NOMO-1 treated with dmso at 0.1 percent for 144 hours (cell line): ENCODE data around the gene BCAS3.
"Not testable (repeated sequence)": the region's sequence is repeated elsewhere in the genome, so short reads cannot be mapped to it uniquely, and the experiment has no call there.

Experiments used
- DNase-seq: peaks from one replicate; lab custom pipeline; 2025; ENCODE audit not compliant: unreplicated experiment; lab: John Stamatoyannopoulos, UW

Gene BCAS3

GRCh38 chr17:60920107-60920506 lies 242.5 kb downstream of the BCAS3 start:
- no peak for DNase-seq

- DNase-seq: no peak
Measured at GRCh38 chr17:60923000-60923399, 245.3 kb downstream of the BCAS3 start.

- DNase-seq: no peak
Measured at GRCh38 chr17:60926466-60927183, 249.0 kb downstream of the BCAS3 start.

- DNase-seq: no peak
Measured at GRCh38 chr17:60933739-60934138, 256.1 kb downstream of the BCAS3 start.

- DNase-seq: no peak
Measured at GRCh38 chr17:60934723-60935122, 257.1 kb downstream of the BCAS3 start.

- DNase-seq: not testable (repeated sequence)
Measured at GRCh38 chr17:60935991-60936390, 258.3 kb downstream of the BCAS3 start.

- DNase-seq: no peak
Measured at GRCh38 chr17:60939318-60939717, 261.7 kb downstream of the BCAS3 start.

GRCh38 chr17:60941028-60941427 lies 263.4 kb downstream of the BCAS3 start:
- DNase-seq: no peak

- DNase-seq: no peak
Measured at GRCh38 chr17:60941571-60941970, 263.9 kb downstream of the BCAS3 start.

- no peak for DNase-seq
Measured at GRCh38 chr17:60944751-60945150, 267.1 kb downstream of the BCAS3 start.

- no peak for DNase-seq
Measured at GRCh38 chr17:60947100-60947499, 269.4 kb downstream of the BCAS3 start.

GRCh38 chr17:60947543-60947942 lies 269.9 kb downstream of the BCAS3 start:
- DNase-seq: no peak

GRCh38 chr17:60952747-60953146 lies 275.1 kb downstream of the BCAS3 start:
- DNase-seq: no peak

GRCh38 chr17:60959011-60959410 lies 281.4 kb downstream of the BCAS3 start:
- no peak for DNase-seq

- no peak for DNase-seq
Measured at GRCh38 chr17:60959696-60960095, 282.0 kb downstream of the BCAS3 start.

- no peak for DNase-seq
Measured at GRCh38 chr17:60960398-60961065, 282.9 kb downstream of the BCAS3 start.

- no peak for DNase-seq
Measured at GRCh38 chr17:60964160-60964559, 286.5 kb downstream of the BCAS3 start.

GRCh38 chr17:60968266-60968665 lies 290.6 kb downstream of the BCAS3 start:
- DNase-seq: no peak

- no peak for DNase-seq
Measured at GRCh38 chr17:60969500-60970037, 291.9 kb downstream of the BCAS3 start.

GRCh38 chr17:60970741-60971140 lies 293.1 kb downstream of the BCAS3 start:
- DNase-seq: no peak

- DNase-seq: peak; percentile 10
Measured at GRCh38 chr17:60971515-60972369, 294.1 kb downstream of the BCAS3 start.
